SW480 (cell line): ENCODE data around the gene LRP5.
"Not testable (repeated sequence)": the region's sequence is repeated elsewhere in the genome, so short reads cannot be mapped to it uniquely, and the experiment has no call there.

Source experiments
- DNase-seq: peaks from one replicate; pipeline ENCODE4 v3.0.0-alpha.2; 2016; ENCODE audit warnings: low spot score

Gene LRP5

DNA sequence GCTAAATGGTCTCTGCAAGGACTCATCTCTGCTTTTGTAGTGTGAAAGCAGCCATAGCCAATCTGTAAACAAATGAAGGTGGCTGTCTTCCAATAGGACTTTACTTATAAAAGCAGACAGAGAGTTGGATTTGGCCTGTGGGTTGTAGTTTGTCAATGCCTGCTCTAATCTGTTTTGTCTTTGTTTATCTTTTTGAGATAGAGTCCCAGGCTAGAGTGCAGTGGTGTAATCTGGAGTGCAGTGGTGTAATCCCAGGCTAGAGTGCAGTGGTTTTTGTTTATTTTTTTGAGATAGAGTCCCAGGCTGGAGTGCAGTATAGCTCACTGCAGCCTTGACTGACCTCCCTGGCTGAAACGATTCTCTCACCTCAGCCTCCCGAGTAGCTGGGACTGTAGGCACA is 156.7 kb downstream of the LRP5 start:
- DNase-seq = no peak

DNA sequence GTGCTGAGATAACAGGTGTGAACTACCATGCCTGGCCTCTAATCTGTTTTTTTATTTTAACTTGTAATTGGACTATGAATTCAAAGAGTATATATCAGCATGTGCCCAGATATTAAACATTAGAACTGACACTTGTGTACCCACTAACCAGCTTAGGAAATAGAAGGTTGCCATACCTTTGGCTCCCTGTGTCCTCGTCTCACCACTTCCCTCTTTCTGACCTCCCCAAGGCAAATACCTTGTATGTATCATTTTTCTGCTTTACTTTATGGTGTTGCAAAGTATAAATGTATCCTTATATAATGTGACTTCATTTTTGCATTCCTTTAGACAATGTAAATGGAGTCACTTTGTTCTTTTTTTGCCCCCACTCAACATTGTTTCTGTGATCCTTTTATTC is 157.3 kb downstream of the LRP5 start:
- no peak for DNase-seq

DNA sequence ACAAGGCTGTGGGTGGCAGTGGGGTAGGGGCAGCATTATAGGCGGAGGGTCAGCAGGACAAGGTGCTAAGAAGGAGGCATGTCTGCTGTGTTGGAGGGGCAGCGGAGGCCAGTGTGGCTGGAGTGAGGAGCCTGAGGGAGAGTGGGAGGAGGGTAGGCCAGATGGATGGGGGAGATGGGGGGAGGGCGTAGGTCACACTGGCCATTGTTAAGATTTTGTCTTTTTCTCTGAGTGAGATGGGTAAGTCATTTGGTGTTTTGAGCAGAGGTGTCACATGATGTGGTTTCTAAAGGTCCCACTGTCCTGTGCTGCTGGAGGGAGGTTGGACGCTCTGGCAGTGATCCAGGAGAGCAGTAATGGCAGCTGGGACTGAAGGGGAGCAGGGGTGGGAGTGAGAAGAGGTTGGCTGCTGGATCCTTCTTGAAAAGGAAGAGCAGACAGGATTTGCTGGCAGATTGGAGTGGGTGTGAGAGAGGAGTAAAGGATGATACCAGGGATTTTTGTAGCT is 158.0 kb downstream of the LRP5 start:
- no peak for DNase-seq

DNA sequence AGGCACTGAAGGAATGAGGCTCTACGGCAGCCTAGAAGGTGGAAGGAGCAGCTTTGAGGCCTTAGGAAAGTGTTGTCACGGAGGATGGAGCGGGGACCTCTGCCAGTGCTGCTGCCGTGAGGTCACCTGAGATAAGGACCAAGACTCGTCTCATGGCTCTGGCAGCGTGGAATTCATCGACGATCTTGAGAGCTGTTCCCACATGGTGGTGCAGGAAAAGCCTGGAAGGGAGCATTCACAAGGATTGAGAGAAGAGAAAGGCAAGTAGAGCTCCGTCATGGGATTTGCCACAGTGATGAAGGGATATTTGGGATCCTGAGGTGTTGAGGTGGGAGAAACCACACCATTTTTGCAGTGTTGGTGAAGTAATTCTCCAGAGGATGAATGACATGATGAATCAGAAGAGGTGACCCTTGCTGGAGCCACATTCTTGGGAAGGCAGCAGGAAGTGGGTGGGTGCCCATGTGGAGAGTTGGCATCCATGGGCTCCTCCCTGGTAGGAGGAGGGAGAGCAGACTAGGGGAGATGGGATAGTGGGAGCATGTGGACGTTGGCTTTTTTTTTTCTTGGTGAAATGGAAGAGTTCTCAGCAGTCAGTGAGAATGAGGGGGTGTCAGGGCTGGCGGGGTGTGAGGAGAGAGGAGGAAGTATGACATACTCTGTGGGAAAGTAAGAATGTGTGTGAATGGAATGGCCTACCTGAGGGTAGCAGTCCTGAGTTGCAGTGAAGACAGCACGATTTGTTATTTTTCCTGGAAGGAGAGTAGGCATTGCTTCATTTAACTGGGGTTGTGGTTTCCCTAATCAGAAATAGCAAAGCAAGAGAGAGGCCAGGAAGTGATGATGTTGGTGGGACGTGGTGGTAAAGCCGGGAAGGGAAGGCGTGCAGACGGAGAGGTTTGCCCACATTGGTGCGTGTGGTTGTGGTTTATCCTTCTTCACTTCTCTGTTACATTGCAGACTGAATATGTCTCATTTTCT is 159.3 kb downstream of the LRP5 start:
- DNase-seq = peak; percentile 25

DNA sequence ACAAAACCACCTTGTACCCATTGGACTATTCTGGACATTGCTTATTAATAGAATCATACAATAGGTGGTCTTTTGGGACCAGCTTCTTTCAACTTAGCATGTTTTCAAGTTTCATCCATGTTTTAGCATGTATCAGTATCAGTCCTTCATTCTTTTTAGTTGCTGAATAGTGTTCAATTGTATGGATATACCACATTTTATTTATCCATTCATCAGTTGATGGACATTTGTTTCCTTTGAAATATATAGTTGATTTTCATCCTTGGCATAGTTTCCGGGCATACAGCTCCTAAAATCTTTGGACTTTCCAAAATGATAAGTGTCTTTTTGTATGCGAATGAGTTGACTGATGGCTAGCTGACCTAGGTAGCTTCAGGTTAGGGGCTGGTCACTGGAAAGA is 160.4 kb downstream of the LRP5 start:
- no peak for DNase-seq

DNA sequence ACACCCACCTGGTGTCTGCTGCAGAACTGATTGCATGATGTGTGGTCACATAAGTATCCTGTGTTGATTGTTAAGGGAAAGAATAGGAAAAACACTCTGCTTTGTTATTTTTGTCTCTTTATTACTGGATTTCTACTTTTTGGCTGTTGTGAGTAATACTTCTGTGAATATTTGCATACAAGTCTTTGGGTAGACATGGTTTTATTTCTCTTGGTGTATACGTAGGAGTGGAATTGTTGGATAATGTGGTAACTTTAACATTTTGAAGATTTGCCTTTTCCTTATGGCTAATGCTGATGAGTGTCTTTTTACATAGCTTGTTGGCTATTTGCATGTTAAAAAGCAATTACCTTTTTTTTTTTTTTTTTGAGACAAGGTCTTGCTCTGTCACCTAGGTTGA is 161.3 kb downstream of the LRP5 start:
- no peak for DNase-seq

DNA sequence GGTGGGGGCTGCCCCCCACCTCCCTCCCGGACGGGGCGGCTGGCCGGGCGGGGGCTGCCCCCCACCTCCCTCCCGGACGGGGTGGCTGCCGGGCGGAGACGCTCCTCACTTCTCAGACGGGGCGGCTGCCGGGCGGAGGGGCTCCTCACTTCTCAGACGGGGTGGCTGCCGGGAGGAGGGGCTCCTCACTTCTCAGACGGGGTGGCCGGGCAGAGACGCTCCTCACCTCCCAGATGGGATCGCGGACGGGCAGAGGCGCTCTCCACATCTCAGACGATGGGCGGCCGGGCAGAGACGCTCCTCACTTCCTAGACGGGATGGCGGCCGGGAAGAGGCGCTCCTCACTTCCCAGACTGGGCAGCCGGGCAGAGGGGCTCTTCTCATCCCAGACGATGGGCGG is 163.2 kb downstream of the LRP5 start:
- DNase-seq = not testable (repeated sequence)

DNA sequence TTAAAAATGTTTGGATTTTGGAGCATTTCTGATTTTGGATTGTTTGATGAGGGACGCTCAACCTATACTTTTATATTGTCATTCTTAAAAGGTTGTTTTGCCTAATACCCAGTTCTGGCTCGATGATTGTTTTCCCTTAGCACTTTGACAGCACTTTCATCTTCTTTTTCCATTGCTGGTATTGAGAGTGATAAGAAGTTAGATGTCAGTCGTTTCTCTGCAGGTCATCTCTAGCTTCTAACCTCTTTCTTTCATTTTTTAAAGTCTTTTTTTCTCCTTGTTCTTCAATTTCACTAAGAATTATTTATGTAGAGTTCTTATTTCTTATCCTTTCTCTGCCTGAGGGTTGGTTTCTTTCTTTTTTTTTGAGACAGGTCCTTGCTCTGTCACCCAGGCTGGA is 167.0 kb downstream of the LRP5 start:
- no peak for DNase-seq

DNA sequence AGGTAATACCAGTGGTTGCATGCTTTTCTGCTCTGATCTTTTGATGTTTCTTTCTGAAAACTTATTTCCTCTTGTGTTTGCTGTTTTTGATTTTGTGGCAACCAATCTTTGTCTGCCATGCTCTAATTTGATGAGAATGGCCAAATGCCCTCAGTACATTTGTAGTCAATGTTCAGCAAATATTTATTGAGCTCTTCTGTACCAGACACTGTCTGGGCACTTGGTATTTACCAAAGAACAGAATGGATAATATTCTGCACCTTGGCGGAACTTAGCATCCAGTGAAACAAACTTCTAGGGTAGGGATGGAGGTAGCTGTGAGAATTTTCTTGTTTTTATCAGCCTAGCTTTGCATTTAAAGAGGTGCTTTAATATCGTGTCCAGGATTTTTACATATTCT is 167.8 kb downstream of the LRP5 start:
- no peak for DNase-seq

DNA sequence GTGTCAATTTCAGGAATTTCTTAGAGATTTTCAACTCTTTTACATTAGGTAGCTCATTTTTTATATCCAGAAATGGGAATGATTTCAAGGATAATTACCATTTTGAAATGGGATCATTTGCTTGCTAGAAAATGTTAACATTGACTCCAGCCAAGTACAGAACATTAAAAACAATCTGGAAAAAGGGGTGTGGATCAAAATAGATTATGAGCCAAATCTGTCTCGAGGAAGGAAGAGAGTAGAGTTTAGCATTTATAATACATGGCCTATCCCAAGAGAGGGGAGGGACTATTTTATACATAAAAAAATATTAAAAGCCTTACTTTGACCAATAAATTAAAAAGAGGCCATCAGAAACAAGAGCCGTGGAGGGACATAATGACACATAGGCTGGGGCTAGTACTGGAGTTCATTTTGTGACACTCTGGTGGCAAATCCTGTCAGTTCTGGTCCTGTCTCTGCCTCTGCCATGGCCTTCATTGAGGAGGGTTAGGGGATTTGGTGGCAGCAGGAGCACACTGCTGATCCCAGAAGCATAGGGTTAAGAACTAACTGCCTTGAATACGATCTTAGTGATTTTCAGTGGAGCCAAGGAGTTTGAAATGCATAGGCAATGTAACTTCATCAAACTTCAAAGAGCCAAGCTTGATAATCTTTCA is 168.6 kb downstream of the LRP5 start:
- DNase-seq = no peak

DNA sequence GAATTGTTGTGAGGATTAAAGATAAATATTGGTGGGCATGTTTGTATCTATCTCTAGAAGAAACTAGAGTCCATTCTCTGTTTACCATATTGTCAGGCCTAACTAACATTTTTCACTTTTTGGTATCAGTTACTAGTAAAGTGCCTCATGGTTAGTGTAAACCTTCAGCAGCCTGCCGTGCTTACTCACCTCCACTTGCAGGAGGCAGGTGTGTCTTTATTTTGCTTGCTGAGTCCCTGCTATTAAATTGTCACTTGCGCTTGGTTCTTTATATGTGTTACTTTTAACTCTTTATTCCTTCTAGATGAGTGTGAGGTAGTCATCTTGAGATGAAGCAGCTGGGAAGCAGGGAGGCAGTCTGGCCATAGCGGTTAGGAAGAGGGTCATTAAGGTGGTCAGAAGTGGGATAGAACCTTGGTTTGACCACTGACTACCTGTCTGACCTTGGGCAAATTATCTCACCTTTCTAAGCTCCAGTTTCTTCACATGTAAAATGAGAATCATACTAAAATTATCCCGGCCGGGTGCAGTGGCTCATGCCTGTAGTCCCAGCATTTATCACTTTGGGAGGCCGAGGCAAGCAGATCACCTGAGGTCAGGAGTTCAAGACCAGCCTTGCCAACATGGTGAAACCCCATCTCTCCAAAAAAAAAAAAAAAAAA is 169.3 kb downstream of the LRP5 start:
- DNase-seq = no peak

DNA sequence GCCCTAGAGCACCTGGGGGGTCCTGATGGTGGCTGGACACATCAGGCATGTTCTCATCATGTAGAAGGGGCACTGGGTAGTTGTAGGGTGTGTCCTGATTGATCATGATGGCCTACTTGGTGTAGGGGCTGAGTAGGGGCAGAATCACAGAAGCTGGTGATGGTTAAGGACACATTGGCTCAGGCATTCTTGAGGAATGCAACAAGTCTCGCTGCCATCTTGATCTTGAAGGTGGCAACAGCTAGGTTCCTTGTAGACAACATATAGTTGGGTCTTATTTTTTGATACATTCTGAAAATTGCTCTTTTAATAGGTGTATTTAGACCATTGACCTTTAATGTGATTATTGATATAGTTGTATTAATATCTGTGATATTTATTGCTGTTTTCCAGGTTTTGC is 176.2 kb downstream of the LRP5 start:
- no peak for DNase-seq

DNA sequence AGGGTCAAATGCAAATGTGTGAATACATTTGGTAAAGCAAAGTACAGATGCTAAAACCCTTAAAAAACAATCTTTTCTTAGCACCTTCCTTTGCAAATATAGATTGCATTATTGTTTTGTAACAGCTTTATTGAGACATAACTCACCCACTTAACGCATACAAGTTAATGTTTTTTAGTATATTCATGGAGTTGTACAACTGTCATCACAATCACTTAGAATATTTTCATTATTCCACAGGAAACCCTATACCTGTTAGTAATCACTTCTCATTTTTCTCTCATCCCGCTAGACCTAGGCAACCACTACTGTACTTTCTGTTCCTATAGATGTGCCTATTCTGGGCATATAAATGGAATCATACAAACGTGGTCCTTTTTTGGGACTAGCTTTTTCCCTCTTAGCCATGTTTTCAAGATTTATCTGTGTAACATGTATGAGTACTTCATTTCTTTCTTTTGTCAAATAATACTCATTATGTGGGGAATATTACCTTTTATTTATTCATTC is 182.9 kb downstream of the LRP5 start:
- DNase-seq = no peak

DNA sequence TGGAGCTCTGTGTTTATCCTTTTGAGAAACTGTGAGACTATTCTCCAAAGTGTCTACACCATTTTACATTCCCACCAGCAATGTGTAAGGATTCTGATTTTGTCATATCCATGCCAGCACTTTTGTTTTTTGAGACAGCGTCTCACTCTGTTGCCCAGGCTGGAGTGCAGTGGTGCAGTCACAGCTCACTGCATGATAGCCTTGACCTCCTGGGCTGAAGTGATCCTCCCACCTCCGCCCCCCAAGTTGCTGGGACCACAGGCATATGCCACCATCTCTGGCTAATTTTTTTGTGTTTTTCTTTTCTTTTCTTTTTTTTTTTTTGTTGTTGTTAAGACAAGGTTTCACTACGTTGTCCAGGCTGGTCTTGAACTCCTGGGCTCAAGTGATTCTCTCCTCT is 183.5 kb downstream of the LRP5 start:
- DNase-seq = no peak

DNA sequence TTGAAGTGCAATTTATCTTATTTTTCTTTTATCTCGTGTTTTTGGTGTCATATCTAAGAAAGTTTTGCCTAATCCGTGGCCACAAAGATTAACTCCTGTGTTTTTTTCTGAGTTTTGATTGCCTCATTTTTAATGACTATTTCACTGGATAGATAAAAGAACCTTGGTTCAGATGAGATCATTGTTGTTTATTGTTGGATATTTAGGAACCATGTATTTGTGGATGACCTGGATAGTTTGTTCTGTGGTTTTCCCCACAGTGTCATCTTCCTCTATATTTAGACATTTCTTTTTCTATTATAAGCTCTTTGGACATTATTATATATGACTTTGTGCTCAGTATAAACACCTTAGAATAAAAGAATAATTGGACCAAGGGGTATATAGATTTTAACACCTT is 185.4 kb downstream of the LRP5 start:
- DNase-seq = no peak

DNA sequence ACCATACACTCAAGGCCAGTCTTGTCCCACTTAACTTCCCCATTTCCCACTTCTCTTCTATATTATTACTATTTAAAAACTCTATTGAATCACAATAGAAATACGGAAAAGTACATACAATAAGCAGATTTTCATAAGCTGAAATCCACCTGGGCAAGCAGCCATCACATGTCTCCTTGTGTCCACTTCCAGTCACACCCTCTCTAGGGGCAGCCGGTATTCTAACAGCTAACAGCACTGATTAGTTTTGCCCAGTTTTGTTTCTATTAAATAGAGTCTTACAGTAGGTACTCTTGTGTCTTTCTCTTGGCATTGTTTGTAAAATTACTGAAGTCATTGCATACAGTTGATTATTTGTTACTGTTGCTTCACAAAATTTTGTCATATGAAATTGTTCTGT is 185.9 kb downstream of the LRP5 start:
- DNase-seq = no peak
